ENCODE data around the gene HYAL3.
"Not testable (repeated sequence)": the region's sequence is repeated elsewhere in the genome, so short reads cannot be mapped to it uniquely, and the experiment has no call there.

The HYAL3 gene

DNA sequence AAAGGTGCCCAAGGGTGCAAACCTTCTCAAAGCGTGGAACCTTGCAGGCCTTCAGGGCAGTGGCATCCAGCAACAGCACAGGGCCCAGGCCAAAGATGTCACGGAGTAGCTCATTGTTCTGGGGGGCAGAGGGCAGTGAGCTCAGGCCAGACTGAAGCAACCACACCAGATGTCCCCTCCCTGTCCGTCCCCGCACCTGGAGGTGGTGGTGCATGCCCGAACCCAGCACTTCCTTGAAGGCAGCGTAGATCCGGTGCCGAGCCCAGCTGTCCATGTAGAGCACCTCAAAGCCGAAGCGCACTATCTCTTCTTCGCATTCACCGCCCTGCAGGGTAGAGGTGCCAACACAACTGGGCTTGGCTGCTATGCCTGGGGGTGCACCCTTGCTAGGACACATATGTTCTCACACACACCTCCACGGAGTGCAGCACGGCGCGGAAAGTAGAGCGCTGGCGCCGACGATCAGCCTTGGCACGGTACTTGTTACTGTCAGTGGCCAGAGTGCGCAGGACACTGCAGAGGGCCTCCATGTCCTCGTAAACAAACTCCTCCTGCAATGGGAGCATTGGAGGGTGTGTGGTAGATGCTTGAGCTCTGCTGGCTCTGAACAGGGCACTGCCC is 10.7 kb downstream of the HYAL3 start:
- no peak for DNase-seq

- no peak for DNase-seq
Observed at GRCh38 chr3:50287262-50287661, 11.9 kb downstream of the HYAL3 start.

GRCh38 chr3:50286322-50287227 is 12.6 kb downstream of the HYAL3 start:
- DNase-seq, result no peak

DNA sequence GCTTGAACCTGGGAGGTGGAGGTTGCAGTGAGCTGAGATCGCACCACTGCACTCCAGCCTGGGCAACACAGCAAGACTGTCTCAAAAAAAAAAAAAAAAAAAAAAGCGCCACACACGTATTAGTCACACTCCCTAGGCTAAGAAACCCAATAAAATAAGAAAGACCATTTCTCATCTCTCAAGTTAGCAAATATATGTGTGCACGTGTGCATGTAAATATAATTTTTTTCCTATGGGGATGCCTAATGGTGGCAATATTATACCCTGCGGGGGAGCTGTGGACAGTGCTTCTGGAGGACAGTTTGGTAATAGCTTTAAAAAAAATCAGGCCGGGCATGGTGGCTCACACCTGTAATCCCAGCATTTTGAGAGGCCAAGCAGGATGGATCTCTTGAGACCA is 15.1 kb downstream of the HYAL3 start:
- not testable (repeated sequence) for DNase-seq

GRCh38 chr3:50279255-50280016 is 19.8 kb downstream of the HYAL3 start:
- DNase-seq, result no peak

DNA sequence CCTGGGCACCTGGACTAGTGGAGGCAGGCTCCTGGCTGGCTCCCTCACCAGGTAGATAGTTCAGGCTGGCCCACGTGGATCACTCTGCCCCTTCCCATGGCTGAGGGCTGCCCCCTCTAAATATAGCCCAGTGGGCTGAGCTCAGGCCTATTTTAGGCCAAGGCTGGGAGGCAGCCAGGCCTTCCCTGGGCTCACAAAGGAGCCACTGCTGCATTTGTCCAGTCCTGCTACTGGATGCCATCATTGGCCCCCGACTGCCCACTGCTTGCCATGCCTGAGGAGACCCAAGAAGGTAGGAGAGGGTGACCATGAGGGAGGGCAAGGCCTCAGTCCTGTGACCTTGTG is 20.4 kb downstream of the HYAL3 start, which contains the start of gene LSMEM2:
TSS of gene LSMEM2 (plus strand) at position 208 of the 345 bp plus-strand sequence. CDS start at position 235, 27 bp downstream.
- no peak for DNase-seq

DNA sequence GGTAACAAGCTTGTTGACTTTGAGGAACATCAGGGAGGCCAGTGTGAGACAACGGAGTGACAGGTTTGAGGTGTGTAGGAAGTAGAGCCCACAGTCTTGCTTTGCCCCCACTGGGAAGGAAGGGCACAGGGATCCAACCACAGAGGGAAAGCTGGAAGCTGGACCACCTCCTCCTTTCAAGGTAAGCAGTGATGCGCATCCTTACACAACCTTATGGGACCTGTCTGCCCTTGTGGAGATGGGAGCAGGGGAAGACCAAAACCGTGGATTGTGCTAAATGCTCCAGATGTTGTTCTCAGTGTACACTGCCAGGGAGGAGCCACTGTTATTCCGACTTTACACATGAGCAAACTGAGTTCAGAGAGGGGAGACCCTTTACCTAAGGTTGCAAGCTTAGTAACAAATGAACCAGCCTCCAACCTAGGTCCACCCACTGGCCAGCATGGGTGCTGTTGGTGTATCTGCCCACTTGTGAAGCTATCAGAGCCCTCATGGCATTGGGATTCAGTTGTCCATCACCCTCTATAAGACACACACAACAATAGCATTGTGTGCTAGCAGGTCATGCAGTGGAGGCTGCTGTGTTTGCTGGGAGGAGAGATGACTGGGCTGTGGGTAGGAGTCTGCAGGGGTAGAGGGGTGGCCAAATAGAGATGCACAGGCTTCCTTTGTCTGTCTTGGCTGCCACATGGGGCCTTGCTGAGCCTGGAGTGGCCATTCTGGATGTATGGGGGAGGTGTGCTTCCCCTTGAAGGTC is 20.9 kb downstream of the HYAL3 start:
- DNase-seq, result no peak

DNA sequence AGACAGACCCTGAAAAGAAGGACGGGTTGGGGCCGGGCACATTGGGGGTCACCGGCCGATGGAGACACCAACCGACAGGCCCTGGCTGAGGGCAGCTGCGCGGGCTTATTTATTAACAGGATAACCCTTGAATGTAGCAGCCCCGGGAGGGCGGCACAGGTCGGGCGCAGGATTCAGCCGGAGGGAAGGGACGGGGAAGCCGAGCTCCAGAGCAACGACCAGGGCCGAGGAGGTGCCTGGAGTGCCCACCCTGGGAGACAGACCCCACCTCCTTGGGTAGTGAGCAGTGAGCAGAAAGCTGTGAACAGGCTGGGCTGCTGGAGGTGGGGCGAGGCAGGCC is 22.5 kb downstream of the HYAL3 start:
- DNase-seq, result no peak

GRCh38 chr3:50275996-50276761 is 23.0 kb downstream of the HYAL3 start:
- no peak for DNase-seq

GRCh38 chr3:50275141-50275995 is 23.8 kb downstream of the HYAL3 start:
- DNase-seq, result no peak

- DNase-seq, result peak; percentile 53
Observed at GRCh38 chr3:50274371-50275104, 24.7 kb downstream of the HYAL3 start.

DNA sequence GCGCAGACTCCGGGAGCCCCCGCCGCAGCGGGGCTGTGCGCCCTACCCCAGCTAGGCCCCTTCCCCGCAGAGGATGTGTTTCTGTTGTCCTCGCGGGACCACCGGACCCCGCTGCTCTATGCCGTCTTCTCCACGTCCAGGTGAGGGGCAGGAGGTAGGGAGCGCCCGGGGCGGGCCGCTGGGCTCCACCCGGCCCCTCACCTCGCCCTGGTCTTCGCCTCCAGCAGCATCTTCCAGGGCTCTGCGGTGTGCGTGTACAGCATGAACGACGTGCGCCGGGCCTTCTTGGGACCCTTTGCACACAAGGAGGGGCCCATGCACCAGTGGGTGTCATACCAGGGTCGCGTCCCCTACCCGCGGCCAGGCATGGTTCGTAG is 25.5 kb downstream of the HYAL3 start:
- no peak for DNase-seq

DNA sequence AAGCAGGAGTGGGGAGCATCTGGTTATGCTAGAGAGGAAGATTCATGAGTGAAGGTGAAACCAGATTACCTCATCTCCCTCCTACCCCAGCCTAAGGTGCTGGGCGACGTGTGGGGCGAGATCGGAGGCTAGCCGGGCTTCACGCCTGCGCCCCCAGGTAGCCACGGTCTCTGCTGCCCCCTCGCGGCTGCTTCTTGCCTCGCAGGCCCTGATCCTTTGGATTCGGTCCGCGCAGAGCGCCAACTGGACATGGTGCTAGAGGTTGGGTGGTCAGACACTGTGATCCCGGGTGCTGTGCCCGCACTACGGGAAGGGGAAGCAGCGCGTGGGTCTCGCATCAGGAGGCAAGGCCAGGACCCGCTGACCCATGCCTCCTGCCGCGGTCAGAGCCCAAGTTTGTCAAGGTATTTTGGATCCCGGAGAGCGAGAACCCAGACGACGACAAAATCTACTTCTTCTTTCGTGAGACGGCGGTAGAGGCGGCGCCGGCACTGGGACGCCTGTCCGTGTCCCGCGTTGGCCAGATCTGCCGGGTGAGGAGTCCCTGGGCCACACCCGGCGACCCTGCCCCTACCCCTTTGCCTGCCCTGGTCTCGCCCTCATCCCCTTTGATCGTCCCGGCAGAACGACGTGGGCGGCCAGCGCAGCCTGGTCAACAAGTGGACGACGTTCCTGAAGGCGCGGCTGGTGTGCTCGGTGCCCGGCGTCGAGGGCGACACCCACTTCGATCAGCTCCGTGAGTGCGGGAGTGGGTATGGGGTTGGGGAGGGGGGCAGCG is 26.1 kb downstream of the HYAL3 start:
- DNase-seq, result peak; percentile 68

DNA sequence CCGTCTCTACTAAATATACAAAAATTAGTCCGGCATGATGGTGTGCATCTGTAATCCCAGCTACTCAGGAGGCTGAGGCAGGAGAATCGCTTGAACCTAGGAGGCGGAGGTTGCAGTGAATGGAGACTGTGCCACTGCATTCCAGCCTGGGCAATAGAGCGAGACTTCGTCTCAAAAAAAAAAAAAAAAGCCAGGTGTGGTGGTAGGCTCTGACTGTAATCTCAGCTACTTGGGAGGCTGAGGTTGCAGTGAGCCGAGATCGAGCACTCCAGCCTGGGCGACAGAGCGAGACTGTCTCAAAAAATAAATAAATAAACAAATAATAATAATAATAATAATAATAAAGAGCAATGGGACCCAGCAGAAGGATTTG is 26.7 kb downstream of the HYAL3 start:
- DNase-seq, result not testable (repeated sequence)

GRCh38 chr3:50271314-50271936 is 27.8 kb downstream of the HYAL3 start:
- no peak for DNase-seq

- DNase-seq, result no peak
Observed at GRCh38 chr3:50270422-50271224, 28.6 kb downstream of the HYAL3 start.

GRCh38 chr3:50269977-50270413 is 29.2 kb downstream of the HYAL3 start:
- peak; percentile 64 for DNase-seq

- no peak for DNase-seq
Observed at GRCh38 chr3:50269460-50269859, 29.7 kb downstream of the HYAL3 start.
